Body of pancreas (tissue), 4 donors: ENCODE data around the gene CTIF.

Experiments used
- POLR2A ChIP-seq, 3 donors: fragments of 450-650 bp; IDR thresholded peaks; one replicate each; pipeline ENCODE4 v1.6.1; 2016; ENCODE audit warnings: antibody characterized with exemption in 3 of 3, mild to moderate bottlenecking in 2 of 3
- TF ChIP-seq, protein P1 (sequence below), 7 experiments: fragments of 450-650 bp in 4 of 7; fragments of 200-600 bp in 3 of 7; sonication (generic) in 3 of 7; IDR thresholded peaks; one replicate each; pipeline ENCODE4 v1.5.1; 2016 to 2019; ENCODE audit warnings: antibody characterized with exemption in 7 of 7

DNA sequence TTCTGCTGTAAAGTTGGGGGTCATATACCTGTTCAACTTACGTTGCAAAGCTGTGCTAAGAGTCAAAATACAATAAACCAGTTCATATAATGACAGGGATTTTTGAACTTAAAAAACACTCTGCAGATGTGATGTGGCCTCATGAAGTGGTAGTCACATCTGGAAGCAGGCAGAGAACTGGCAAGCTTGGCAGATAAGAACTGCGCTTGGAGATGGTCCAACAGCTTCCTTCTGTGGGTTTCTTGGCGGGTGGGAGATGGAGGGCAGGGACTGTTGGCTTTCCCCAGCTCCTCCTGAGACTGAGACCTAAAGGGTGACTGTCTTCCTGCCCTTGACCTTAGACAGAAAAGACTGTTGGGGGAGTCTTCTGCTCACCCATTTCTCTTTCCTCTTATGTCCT, 140.4 kb downstream of the CTIF start:
- TF ChIP-seq, protein P1, sequence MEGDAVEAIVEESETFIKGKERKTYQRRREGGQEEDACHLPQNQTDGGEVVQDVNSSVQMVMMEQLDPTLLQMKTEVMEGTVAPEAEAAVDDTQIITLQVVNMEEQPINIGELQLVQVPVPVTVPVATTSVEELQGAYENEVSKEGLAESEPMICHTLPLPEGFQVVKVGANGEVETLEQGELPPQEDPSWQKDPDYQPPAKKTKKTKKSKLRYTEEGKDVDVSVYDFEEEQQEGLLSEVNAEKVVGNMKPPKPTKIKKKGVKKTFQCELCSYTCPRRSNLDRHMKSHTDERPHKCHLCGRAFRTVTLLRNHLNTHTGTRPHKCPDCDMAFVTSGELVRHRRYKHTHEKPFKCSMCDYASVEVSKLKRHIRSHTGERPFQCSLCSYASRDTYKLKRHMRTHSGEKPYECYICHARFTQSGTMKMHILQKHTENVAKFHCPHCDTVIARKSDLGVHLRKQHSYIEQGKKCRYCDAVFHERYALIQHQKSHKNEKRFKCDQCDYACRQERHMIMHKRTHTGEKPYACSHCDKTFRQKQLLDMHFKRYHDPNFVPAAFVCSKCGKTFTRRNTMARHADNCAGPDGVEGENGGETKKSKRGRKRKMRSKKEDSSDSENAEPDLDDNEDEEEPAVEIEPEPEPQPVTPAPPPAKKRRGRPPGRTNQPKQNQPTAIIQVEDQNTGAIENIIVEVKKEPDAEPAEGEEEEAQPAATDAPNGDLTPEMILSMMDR (IDR thresholded peaks at IDR 0.05) = no peak
- TF ChIP-seq POLR2A (IDR thresholded peaks at IDR 0.05) = no peak
